Measurements from ENCODE around the gene LLPH.

DNA sequence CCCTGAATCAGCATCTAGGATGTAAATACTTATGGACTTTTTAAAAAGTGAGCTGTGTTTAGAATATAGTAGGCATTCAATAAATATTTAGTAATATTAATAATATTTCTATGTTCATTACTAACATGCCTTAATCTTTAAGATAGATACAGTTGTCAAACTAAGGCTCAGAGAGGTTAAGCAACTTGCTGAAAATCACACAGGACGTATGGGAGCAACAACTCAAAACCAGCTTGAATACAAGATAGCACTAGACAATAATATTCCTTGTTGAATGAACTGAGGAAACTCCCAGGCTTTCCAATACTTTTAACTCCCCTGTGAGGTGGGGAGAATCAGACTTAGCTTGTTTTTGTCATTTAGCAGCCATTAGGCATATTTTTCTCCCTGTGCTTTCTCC, 45.3 kb downstream of the LLPH start:
- no peak for TF ChIP-seq EZH2phosphoT487 (IDR thresholded peaks at IDR 0.05; ENCODE audit: borderline replicate concordance)
- TF ChIP-seq, protein P1, sequence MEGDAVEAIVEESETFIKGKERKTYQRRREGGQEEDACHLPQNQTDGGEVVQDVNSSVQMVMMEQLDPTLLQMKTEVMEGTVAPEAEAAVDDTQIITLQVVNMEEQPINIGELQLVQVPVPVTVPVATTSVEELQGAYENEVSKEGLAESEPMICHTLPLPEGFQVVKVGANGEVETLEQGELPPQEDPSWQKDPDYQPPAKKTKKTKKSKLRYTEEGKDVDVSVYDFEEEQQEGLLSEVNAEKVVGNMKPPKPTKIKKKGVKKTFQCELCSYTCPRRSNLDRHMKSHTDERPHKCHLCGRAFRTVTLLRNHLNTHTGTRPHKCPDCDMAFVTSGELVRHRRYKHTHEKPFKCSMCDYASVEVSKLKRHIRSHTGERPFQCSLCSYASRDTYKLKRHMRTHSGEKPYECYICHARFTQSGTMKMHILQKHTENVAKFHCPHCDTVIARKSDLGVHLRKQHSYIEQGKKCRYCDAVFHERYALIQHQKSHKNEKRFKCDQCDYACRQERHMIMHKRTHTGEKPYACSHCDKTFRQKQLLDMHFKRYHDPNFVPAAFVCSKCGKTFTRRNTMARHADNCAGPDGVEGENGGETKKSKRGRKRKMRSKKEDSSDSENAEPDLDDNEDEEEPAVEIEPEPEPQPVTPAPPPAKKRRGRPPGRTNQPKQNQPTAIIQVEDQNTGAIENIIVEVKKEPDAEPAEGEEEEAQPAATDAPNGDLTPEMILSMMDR (conservative IDR thresholded peaks at IDR 0.05; ENCODE audit: low read length): no peak

Data from Loucy (cell line).